GM19395 (cell line): ENCODE measurements around the gene FGFR3.

Source experiments
- ATAC-seq: cut with Tn5 transposase; IDR thresholded peaks from one replicate; pipeline ENCODE4 v1.9.1; 2021; ENCODE audit warnings: mild to moderate bottlenecking, moderate library complexity; ENCODE audit not compliant: unreplicated experiment

Gene FGFR3

GRCh38 chr4:1769692-1770091 is 23.4 kb upstream of the FGFR3 start:
- no peak for ATAC-seq

- no peak for ATAC-seq
These were observed 22.8 kb upstream of the FGFR3 start for GRCh38 chr4:1770245-1770644.

- ATAC-seq: no peak
These were observed 22.3 kb upstream of the FGFR3 start for GRCh38 chr4:1770791-1771231.

GRCh38 chr4:1771555-1772305 is 21.4 kb upstream of the FGFR3 start:
- ATAC-seq: no peak

GRCh38 chr4:1772853-1773538 is 20.1 kb upstream of the FGFR3 start:
- no peak for ATAC-seq

GRCh38 chr4:1773754-1774153 is 19.3 kb upstream of the FGFR3 start:
- ATAC-seq: no peak

GRCh38 chr4:1775731-1776500 is 17.2 kb upstream of the FGFR3 start:
- ATAC-seq: no peak

GRCh38 chr4:1776521-1777161 is 16.5 kb upstream of the FGFR3 start:
- ATAC-seq: no peak

- ATAC-seq: no peak
These were observed 15.1 kb upstream of the FGFR3 start for GRCh38 chr4:1777822-1778641.

- no peak for ATAC-seq
These were observed 14.3 kb upstream of the FGFR3 start for GRCh38 chr4:1778642-1779392.

GRCh38 chr4:1779588-1780382 is 13.3 kb upstream of the FGFR3 start:
- no peak for ATAC-seq

- no peak for ATAC-seq
These were observed 12.7 kb upstream of the FGFR3 start for GRCh38 chr4:1780435-1780834.

- ATAC-seq: no peak
These were observed 10.1 kb upstream of the FGFR3 start for GRCh38 chr4:1783015-1783414.

- ATAC-seq: no peak
These were observed 9.1 kb upstream of the FGFR3 start for GRCh38 chr4:1783970-1784369.

- ATAC-seq: no peak
These were observed 8.7 kb upstream of the FGFR3 start for GRCh38 chr4:1784395-1784788.

- no peak for ATAC-seq
These were observed 8.1 kb upstream of the FGFR3 start for GRCh38 chr4:1784789-1785591.

GRCh38 chr4:1785592-1785991 is 7.5 kb upstream of the FGFR3 start:
- no peak for ATAC-seq
